ENCODE measurements around the gene DNAJC5. TPM values are rescaled to one million over a fixed set of nuclear protein-coding genes. Genes with fewer than 3 reads are reported as not detected.

The DNAJC5 gene
- total and polyA plus RNA-seq, 2 donors from 2014 or later = 24.4 to 52.3 TPM

DNA sequence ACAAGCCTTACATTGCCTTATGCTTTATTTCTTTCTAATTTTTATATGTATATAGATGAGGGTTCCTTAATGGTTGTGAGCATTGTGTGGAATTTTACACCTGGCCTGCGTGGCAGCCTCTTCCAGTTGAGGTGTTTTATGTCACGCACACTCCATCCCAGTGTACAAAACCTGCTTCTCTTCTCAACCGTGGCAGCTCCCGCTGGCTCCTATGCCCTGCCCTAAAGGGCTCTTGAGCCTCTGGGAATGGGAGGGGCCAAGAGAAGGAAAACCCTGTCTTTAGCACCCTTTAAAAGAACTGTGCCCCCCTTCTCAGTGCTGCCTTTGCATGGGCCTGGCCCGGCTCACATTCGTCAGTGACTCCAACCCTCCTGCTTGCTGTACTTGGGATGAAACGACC is 4.3 kb upstream of the DNAJC5 start:
- Histone ChIP-seq H3K27ac (ENCODE audit: low read depth in 2 of 2, low read length in 2 of 2) (no peak overlapping the region), H3K9ac (ENCODE audit: low read length in 3 of 3) (no peak overlapping the region)
- FAIRE-seq = no peak

DNA sequence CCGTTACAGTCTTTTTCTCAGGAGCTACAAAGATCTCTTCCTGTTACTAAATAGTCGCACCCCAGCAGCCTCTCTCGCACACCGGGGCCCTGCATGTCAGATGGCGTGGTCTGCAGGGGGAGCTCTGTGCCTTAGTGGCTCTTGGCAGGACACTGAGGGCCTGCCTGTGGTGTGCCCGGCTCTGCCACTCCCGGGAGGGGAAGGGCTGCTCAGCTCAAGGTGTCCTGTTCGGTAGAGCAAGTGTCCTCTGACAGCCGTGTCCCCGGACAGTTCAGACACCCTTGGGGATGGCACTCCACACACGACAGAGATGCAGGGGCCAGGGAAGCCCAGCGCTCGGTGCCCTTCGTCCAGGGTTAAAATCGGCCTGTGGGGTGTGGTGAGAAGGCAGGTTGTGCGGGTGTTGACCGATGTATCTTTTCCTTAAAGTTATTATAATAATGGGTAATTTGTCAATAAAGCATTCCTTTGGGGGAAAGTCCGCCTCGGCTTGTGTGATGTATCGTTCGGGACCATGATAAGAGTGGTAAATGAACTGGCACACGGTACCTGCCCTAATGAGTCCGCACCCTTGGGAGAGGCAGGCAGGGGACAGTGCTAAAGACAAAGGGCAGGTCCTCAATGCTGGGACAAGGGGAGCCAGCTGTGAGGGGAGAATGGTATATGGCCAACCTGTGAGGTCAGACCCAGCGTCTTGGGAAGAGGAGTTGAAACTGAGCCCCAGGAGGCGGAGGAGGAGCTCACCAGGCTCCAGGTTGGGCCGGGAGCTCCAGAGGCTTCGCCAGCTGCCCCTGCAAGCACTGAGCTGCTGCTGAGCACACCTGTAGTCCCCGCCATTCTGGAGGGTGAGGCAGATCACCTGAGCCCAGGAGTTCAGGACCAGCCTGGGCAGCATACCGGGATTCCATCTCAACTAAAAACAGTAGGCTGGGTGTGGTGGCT is 3.6 kb upstream of the DNAJC5 start:
- Histone ChIP-seq H3K9me3 (ENCODE audit: control insufficient read depth in 2 of 3, insufficient read depth in 1 of 3, low read length in 3 of 3) (no peaks in the 10 kb centered on the region), H3K36me3 (ENCODE audit: control insufficient read depth in 2 of 3, insufficient read depth in 3 of 3, low read length in 3 of 3) (peaks cover 0 to 28% (median 19%) of the 10 kb centered on the region in 3 donors), H3K4me1 (ENCODE audit: control insufficient read depth in 2 of 3, insufficient read depth in 2 of 3, low read depth in 1 of 3, low read length in 3 of 3) (peaks cover 0 to 7% (median 0%) of the 10 kb centered on the region in 3 donors), H3K27ac (ENCODE audit: low read depth in 2 of 2, low read length in 2 of 2) (no peak overlapping the region), H3K4me3 (ENCODE audit: low read length in 3 of 3) (no peak overlapping the region), H3K9ac (ENCODE audit: low read length in 3 of 3) (no peak overlapping the region), H3K27me3 (ENCODE audit: control insufficient read depth, insufficient read depth, low read length) (no peaks in the 10 kb centered on the region)
- DNase-seq = no peak
- TF ChIP-seq CTCF (IDR thresholded peaks at IDR 0.05; ENCODE audit: borderline replicate concordance, extremely low read depth, insufficient read depth) = no peak
- intact Hi-C loops (cut with DNase I) = no loop called here
- FAIRE-seq = no peak

More for the DNA sequence above, 4.3 kb upstream of the DNAJC5 start:
- intact Hi-C loops (cut with DNase I) = no loop called here
- Histone ChIP-seq H3K27me3 (ENCODE audit: control insufficient read depth, insufficient read depth, low read length) (no peaks in the 10 kb centered on the region), H3K4me3 (ENCODE audit: low read length in 3 of 3) (no peak overlapping the region), H3K9me3 (ENCODE audit: control insufficient read depth in 2 of 3, insufficient read depth in 1 of 3, low read length in 3 of 3) (no peaks in the 10 kb centered on the region), H3K36me3 (ENCODE audit: control insufficient read depth in 2 of 3, insufficient read depth in 3 of 3, low read length in 3 of 3) (peaks cover 0 to 28% (median 19%) of the 10 kb centered on the region in 3 donors), H3K4me1 (ENCODE audit: control insufficient read depth in 2 of 3, insufficient read depth in 2 of 3, low read depth in 1 of 3, low read length in 3 of 3) (peaks cover 0 to 5% (median 0%) of the 10 kb centered on the region in 3 donors)
- DNase-seq = no peak
- no peak for TF ChIP-seq CTCF (IDR thresholded peaks at IDR 0.05; ENCODE audit: borderline replicate concordance, extremely low read depth, insufficient read depth)

- Histone ChIP-seq H3K9ac (ENCODE audit: low read length in 3 of 3) (no peak overlapping the region), H3K4me3 (ENCODE audit: low read length in 3 of 3) (no peak overlapping the region), H3K36me3 (ENCODE audit: control insufficient read depth in 2 of 3, insufficient read depth in 3 of 3, low read length in 3 of 3) (peaks cover 0 to 25% (median 18%) of the 10 kb centered on the region in 3 donors), H3K27me3 (ENCODE audit: control insufficient read depth, insufficient read depth, low read length) (no peaks in the 10 kb centered on the region), H3K27ac (ENCODE audit: low read depth in 2 of 2, low read length in 2 of 2) (no peak overlapping the region), H3K9me3 (ENCODE audit: control insufficient read depth in 2 of 3, insufficient read depth in 1 of 3, low read length in 3 of 3) (no peaks in the 10 kb centered on the region), H3K4me1 (ENCODE audit: control insufficient read depth in 2 of 3, insufficient read depth in 2 of 3, low read depth in 1 of 3, low read length in 3 of 3) (peaks cover 0 to 13% (median 0%) of the 10 kb centered on the region in 3 donors)
- DNase-seq (no peak), FAIRE-seq (no peak)
- intact Hi-C loops (cut with DNase I) = no loop called here
- TF ChIP-seq CTCF (IDR thresholded peaks at IDR 0.05; ENCODE audit: borderline replicate concordance, extremely low read depth, insufficient read depth) = no peak
These were observed 2.5 kb upstream of the DNAJC5 start for GRCh38 chr20:63892402-63892801.

All from kidney (tissue), 14 donors.